Right ventricle myocardium superior (tissue), 1 donor: Measurements from ENCODE around the gene CSTA. TPM values are rescaled to one million over a fixed set of nuclear protein-coding genes. Genes with fewer than 3 reads are reported as not detected.
"Not testable (repeated sequence)": the region's sequence is repeated elsewhere in the genome, so short reads cannot be mapped to it uniquely, and the experiment has no call there.

Source experiments
- ATAC-seq: fragments of 200-7000 bp; cut with Tn5 transposase; one replicate; pipeline ENCODE4 v1.9.1; 2020; ENCODE audit warnings: mild to moderate bottlenecking; ENCODE audit not compliant: poor library complexity
- DNase-seq: peaks from one replicate; pipeline ENCODE4 v3.0.0-alpha.2; 2020
- intact Hi-C: fragments of 100-400 bp; cut with DNase I; formaldehyde crosslinking; loops from one replicate; pipeline ENCODE4 v1.11.2; 2022
- total RNA-seq: library from RNA; stranded (reverse); fragmentation: NEBNext Ultra II Directional; extraction: Animal tissue kit (Norgen Biotek cat#: 25700); gene quantifications from one replicate; pipeline ENCODE4 v1.2.1, GENCODE V29; 2021
- donor health status: DM: no; HTN: yes; CAD: no; lungs with severe emphysema.

Gene CSTA
- total RNA-seq, 1 donor from 2014 or later, result 0.73 TPM

DNA sequence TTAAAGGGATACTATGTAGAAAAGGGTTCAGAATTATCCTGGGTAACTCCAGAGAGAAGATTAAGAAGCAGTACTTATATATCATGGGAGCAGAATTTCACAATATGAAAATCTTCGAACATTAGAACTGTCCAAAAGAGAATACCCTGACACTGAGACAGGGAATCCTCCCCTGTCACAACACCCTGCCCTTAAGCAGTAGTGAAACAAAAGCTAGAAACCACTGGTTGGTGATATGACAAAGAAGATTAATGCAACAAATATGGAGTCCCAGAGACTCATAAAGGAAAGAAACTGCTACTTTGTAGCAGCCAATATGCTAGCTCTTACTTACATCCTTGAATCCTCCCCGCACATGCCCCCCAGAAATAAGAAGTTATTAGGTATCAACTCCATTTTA is 39.4 kb downstream of the CSTA start:
- intact Hi-C loops, result no loop called here
- ATAC-seq (no peak), DNase-seq (no peak)

DNA sequence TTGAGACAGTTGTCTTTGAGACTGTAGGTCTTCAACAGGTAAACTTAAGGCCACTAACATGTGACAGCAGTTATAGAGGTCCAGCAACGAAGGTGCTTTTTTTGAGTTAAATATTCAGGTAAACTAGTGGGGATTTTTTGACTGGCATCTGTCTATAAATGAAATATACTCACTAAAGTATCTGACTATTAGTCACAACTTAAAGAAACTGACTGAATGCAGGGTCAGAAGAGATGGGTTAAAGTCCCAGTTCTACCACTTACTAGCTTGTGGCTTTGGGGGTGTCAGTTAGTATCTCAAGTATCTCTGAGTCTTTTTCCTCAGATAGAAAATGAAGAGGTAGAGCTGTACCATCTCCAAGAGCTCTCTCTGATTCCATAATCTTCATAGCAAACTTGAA is 40.0 kb downstream of the CSTA start:
- DNase-seq (no peak), ATAC-seq (no peak)
- intact Hi-C loops, result no loop called here

DNA sequence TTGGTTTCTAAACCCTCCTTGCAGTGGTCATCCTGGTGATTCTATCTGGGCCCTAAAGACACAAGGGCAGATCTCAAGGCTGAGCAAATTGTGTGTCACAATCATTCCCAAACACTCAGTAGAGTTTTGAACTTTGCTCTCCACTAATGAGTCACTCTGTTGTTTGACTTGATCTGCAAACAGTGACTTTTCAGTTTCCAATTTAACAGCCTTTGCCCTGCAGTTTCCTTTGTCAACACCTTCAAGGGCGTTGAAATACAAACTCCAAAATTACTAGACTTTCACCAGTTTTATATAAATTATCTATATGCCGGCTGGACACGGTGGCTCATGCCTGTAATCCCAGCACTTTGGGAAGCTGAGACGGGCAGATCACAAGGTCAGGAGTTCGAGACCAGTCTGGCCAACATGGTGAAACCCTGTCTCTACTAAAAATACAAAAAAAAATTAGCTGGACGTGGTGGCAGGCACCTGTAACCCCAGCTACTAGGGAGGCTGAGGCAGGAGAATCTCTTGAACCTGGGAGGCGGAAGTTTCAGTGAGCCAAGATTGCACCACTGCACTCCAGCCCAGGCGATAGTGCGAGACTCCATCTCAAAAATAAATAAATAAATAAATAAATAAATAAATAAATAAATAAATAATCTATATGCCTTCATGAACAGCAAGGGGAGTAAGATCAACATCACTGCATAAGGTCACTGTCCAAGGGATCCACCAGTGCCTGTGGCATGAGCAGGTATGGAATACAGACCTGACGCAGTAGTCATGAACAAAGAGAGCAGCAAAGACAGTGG is 40.7 kb downstream of the CSTA start:
- intact Hi-C loops, DNase-seq, ATAC-seq: not testable (repeated sequence)

DNA sequence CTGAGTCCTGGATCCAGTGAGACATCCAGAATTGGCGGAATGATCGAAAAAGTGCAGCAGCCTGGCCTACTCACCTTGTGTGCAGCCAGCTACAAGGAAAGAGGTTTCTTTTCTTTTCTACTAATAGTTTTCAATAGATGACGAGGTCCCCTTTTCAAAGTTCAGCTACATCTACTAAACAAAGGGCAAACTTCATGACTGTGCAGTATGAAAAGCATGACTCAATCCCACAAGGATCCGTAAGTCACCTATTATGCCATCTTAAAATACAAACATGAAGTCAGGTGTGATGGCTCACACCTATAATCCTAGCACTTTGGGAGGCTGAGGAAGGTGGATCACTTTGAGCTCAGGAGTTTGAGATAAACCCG is 41.3 kb downstream of the CSTA start:
- no peak for ATAC-seq
- intact Hi-C loops, result no loop called here
- DNase-seq, result no peak

DNA sequence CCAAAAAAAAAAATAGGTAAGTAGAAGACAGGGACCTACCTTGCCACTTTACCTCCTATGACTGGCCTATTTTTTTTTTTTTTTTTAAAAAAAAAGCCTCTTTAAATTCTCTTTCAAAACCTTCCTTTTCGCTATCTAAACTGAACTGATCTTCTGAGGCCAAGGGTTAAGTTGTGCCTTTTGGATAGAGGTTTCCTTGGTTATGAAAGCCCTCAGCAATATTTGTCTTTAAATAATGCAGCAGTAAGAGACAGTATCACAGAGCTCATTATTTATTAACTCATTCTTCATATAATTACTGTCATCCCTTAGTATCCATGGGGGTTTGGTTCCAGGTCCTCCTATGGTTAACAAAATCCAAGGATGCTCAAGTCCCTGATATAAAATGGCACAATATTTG is 49.0 kb downstream of the CSTA start:
- ATAC-seq, result no peak
- intact Hi-C loops, result no loop called here
- DNase-seq, result no peak

DNA sequence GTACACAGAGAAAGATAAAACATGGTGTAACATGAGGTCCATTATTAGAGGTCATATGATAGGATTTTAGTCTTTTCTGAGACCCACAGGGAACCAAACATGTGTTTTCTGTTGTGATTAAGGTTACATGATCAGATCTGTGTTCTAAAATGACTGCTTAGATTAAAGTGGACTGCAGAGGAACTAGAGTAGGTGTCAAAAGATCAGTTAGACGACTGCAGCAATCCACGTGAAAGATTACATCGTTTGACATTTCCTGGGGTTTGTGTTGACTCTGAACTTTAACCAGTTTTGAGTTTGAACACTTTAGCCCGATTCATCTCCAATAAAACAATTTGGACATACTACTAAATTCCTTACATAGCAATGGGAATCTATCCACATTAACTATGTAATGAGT is 52.9 kb downstream of the CSTA start:
- DNase-seq (no peak), ATAC-seq (no peak)
- intact Hi-C loops, result no loop called here

DNA sequence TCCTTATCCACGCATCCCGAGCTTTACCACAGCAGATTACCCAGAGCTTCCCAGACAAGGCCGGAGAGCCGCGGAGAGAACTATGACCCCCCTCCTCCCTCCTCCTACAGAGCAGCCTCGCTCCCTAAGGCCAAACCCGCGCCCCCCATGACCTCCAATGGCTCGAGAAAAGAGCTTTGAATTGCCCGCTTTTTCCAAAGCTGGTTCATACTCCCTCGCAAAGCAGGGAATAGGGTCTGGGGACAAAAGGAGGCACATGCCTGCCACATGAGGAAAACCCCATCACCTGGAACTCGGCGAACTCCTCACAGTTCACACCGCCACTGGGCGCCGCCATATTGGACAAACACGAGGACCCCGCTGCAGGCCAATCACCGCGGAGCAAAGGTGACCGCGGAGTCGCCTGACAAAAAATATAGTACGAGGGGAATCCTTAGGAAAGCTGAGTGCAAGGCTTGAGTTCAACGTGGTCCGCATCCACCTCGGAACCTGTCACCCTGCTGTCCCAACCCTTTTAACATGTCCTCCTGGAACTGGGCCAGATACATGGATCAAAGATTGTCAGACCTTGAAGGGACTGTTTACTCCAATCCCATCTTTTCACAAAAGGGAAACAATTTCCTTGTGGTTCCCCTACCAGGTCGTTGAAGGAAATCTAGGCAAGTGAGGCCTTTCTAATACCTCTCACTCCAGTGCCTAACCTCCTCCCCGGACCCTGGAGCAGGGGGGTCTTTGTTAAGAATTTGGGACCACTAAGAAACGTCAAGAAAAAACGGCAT is 58.0 kb downstream of the CSTA start, which contains the start of gene MIX23:
MIX23 (minus strand) TSS at position 344 of the 779 bp plus-strand sequence; CDS start at position 337, 7 bp downstream.
- DNase-seq (peak; percentile 92), ATAC-seq (peak; percentile 90)
- intact Hi-C loops, result no loop called here

DNA sequence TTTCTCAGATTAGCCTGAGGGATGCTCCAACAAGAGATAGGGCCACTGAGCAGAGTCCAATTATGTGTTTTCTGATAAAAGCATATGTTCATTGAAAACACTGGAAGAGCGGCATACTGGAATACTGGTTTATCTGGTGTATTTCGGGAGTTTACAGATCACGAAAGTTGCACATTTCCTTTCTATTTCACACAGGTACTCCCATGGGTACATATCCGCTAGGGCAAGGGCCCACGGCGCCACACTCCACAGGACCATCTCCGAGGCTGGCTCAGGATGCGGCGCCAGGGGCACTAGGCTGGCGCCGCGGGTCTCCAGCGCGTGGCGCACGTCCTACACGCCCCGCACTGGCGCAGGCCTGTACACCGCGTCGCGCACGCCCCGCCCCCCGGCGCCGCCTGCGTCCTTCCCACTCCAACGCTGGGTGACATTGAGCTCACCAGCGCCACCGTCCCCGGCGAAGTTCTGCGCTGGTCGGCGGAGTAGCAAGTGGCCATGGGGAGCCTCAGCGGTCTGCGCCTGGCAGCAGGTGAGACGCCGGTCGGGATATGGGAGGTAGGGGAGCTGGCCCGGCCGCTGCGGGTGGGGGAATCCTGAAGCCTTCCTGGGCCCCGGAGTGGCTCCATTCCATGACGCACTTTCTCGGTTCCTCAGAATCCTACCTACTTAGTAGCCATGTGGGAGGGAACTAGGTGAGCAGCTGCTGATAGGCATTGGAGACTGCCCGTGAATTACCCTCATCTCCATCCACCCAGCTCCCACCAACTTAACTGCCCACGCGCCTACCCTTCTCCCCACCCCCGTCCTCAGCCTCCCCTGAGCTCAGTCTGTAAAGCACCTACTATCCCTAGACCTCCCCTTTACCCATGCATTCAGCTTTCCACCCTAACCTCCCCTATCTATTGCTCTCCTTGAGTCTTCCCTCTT is 59.0 kb downstream of the CSTA start, which contains the start of gene FAM162A:
FAM162A (plus strand) TSS at position 412 of the 927 bp plus-strand sequence; CDS start at position 496, 84 bp downstream.
- peak; percentile 98 for DNase-seq
- intact Hi-C loops, result no loop called here
- peak; percentile 98 for ATAC-seq

DNA sequence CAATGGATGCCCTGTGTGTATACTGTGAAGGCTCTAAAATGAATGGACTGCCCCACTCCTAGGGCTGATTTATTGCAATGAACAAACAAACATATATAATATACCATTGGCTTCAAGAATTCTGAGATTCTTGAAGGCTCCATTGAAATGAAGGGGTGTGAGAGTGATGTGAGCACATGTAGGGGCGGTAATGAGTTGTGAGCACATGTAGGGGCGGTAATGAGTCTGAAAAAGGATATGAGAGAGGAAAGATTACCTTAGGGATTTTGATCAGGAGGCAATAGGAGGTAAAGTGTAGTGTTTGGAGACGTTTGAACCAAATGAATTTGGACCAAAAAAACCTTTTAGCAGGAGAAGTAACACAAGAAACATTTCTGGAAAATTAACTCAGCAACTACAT is 62.7 kb downstream of the CSTA start:
- intact Hi-C loops, result no loop called here
- DNase-seq (no peak), ATAC-seq (no peak)

DNA sequence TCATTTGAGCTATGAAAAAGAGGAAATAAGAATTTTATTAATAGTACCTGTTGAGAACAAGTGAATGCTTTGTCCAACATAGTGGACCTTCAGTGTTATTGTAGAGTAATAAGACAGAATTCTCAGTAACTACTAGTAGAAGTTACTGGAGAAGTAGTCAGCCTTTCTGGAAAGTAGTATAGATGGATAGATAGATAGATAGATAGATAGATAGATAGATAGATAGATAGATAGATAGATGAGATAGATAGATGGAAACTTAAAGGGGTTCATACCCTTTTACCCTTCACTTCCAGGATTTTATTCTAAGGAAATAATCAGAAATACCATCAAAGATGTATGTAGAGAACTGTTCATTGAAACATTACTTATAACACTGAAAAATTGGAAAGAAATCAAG is 64.1 kb downstream of the CSTA start:
- intact Hi-C loops, result no loop called here
- DNase-seq (no peak), ATAC-seq (no peak)

DNA sequence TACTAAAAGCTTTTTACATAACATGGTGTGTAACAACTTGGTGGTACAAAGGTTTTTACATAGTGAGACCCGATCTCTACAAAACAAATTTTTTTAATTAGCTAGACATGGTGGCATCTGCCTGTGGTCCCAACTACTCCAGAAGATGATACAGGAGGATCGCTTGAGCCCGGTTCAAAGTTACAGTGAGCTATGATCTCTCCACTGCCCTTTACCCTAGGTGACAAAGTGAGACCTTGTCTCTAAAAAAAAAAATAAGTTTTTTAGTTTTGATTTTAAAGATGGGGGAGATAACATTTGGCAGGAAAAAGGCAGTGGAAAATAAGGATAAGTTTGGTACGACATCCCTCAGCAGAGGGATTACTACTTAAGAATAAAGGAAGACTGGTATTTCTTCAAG is 64.8 kb downstream of the CSTA start:
- ATAC-seq, result no peak
- intact Hi-C loops, result loop anchor here (5.0 kb wide), 1 partner anchor 287 kb away; no protein-coding TSS in a partner anchor

DNA sequence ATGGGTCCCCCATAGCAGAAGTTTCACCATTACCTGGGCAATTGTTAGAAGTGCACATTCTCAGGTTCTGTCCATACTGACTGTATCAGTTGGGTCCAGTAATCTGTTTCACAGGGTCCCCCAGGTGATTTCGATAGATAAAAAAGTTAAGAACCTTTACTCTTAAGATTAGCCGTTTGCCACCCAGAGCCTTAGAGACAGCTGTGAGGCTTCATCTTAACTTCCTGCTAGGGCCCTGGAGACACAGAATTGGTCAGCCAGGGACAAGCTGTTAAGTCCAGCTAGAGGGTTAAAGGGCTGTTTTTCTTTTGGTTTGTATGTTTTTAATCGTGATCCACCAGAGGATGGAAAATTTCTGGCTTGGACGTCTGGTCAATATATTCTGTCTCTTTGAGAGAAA is 65.6 kb downstream of the CSTA start:
- intact Hi-C loops, result loop anchor here (5.0 kb wide), 1 partner anchor 287 kb away; no protein-coding TSS in a partner anchor
- DNase-seq (no peak), ATAC-seq (peak; percentile 53)

More for the DNA sequence above, 64.8 kb downstream of the CSTA start:
- no peak for DNase-seq

Other genes with a start within 250 kb of the CSTA start
- not detected for gene CASR, start 141.6 kb upstream of the CSTA start, total RNA-seq
- 25.0 TPM for gene MIX23, start 58.0 kb downstream of the CSTA start, total RNA-seq
- 144 TPM for gene FAM162A, start 58.9 kb downstream of the CSTA start, total RNA-seq
- 2.4 TPM for gene WDR5B, start 90.8 kb downstream of the CSTA start, total RNA-seq
- gene KPNA1, start 189.7 kb downstream of the CSTA start, total RNA-seq, result 73.0 TPM
- 10.0 TPM for gene PARP9, start 239.1 kb downstream of the CSTA start, total RNA-seq
- 10.2 TPM for gene DTX3L, start 239.1 kb downstream of the CSTA start, total RNA-seq